Uterus (tissue), 4 donors: ENCODE results near the gene PACS1. TPM values are rescaled to one million over a fixed set of nuclear protein-coding genes. Genes with fewer than 3 reads are reported as not detected.

Experiments
- DNase-seq, 2 donors: peaks; one replicate each; pipeline ENCODE4 v3.0.0-alpha.2; 2019 to 2020
- H3K27ac ChIP-seq, 2 donors: fragments of 200-600 bp; sonication (generic); 1 replicate in 1 of 2; 2 replicates in 1 of 2; pipeline ENCODE4 v1.5.1; 2016 to 2018
- H3K27me3 ChIP-seq, 2 donors: fragments of 200-600 bp; sonication (generic); one replicate each; pipeline ENCODE4 v1.5.1; 2018 to 2019; ENCODE audit warnings: control low read depth in 1 of 2
- H3K36me3 ChIP-seq, 2 donors: fragments of 200-600 bp; sonication (generic); one replicate each; pipeline ENCODE4 v1.5.1; 2019; ENCODE audit warnings: control low read depth in 1 of 2
- H3K4me1 ChIP-seq, 2 donors: fragments of 200-600 bp; sonication (generic); one replicate each; pipeline ENCODE4 v1.5.1; 2018 to 2019; ENCODE audit warnings: control low read depth in 1 of 2
- H3K4me3 ChIP-seq, 2 donors: fragments of 200-600 bp; sonication (generic); 1 replicate in 1 of 2; 2 replicates in 1 of 2; pipeline ENCODE4 v1.5.1; 2018 to 2019; ENCODE audit warnings: mild to moderate bottlenecking in 1 of 2
- H3K9me3 ChIP-seq, 2 donors: fragments of 200-600 bp; sonication (generic); one replicate each; pipeline ENCODE4 v1.5.1; 2019; ENCODE audit warnings: control low read depth in 1 of 2
- POLR2A ChIP-seq, 2 donors: fragments of 450-650 bp; IDR thresholded peaks; one replicate each; pipeline ENCODE4 v1.6.1; 2016; ENCODE audit warnings: antibody characterized with exemption in 2 of 2, mild to moderate bottlenecking in 1 of 2, moderate library complexity in 1 of 2
- intact Hi-C: fragments of 100-400 bp; cut with DNase I; formaldehyde crosslinking; loops from one replicate; pipeline ENCODE4 v1.15.1; 2023; ENCODE audit warnings: low total_unique reads
- total RNA-seq, 4 donors: library from RNA; depleted of rRNA in 3 of 4; stranded (reverse); fragments of >200 nt in 3 of 4; gene quantifications; one replicate each; pipeline versions ENCODE4 v1.1.0 to v1.2.4, GENCODE V29; 2014 to 2023
- TF ChIP-seq, protein P1 (sequence below), 4 experiments: fragments of 200-600 bp in 2 of 4; fragments of 450-650 bp in 2 of 4; sonication (generic) in 2 of 4; IDR thresholded peaks; one replicate each; pipeline ENCODE4 v1.5.1; 2016 to 2019; ENCODE audit warnings: antibody characterized with exemption in 4 of 4, mild to moderate bottlenecking in 2 of 4, moderate library complexity in 1 of 4
- donor health status: DM: yes; HTN: yes; CAD: no.

Gene PACS1
- total RNA-seq, 4 donors from 2014 or later: 2.9 to 79.2 (median 57.2) TPM

DNA sequence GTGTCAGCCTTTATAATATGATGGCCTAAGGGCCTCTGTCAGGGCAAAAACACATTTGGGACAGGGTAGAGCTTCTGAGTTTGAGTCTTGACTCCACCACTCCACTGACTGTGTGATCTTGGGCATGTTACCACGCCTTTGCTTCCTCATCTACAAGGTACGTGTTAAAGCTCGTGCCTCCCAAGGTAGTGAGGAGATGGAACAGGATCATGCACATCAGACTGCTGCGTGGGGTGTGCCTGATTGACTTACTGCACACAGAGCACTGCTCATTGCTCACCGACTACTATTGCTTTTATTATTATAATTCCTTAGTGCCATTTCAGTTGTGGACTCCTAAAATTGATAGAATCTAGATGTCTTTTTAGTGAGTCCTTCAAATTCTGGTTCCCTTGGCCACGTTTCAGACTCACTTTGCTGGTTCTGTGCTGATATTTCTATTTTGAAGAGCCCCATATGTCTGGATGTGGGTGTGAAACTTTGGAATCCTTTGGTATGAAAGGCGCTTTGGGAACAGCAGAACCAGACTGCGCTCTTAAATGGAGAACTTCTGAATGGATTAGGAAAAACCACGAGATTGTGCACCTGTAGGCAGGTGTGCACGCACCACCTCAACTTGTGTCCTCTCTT is 154.3 kb downstream of the PACS1 start:
- H3K27me3 ChIP-seq: no peaks in the 10 kb centered on the region
- no peaks in the 10 kb centered on the region for H3K4me1 ChIP-seq
- intact Hi-C loops: loop anchor here (10.0 kb wide), 1 partner anchor 60 kb away; the partner anchor contains the start of gene YIF1A
- no peak for DNase-seq
- TF ChIP-seq POLR2A (IDR thresholded peaks at IDR 0.05): no peak
- TF ChIP-seq, protein P1, sequence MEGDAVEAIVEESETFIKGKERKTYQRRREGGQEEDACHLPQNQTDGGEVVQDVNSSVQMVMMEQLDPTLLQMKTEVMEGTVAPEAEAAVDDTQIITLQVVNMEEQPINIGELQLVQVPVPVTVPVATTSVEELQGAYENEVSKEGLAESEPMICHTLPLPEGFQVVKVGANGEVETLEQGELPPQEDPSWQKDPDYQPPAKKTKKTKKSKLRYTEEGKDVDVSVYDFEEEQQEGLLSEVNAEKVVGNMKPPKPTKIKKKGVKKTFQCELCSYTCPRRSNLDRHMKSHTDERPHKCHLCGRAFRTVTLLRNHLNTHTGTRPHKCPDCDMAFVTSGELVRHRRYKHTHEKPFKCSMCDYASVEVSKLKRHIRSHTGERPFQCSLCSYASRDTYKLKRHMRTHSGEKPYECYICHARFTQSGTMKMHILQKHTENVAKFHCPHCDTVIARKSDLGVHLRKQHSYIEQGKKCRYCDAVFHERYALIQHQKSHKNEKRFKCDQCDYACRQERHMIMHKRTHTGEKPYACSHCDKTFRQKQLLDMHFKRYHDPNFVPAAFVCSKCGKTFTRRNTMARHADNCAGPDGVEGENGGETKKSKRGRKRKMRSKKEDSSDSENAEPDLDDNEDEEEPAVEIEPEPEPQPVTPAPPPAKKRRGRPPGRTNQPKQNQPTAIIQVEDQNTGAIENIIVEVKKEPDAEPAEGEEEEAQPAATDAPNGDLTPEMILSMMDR (IDR thresholded peaks at IDR 0.05): no peak
- no peak overlapping the region for H3K4me3 ChIP-seq
- H3K36me3 ChIP-seq: no peaks in the 10 kb centered on the region
- H3K27ac ChIP-seq: no peak overlapping the region
- no peaks in the 10 kb centered on the region for H3K9me3 ChIP-seq

- DNase-seq: no peak
- Histone ChIP-seq H3K4me1 (no peaks in the 10 kb centered on the region), H3K9me3 (no peaks in the 10 kb centered on the region), H3K36me3 (no peaks in the 10 kb centered on the region), H3K27ac (no peak overlapping the region), H3K4me3 (no peak overlapping the region), H3K27me3 (no peaks in the 10 kb centered on the region)
- TF ChIP-seq POLR2A (IDR thresholded peaks at IDR 0.05): no peak
- TF ChIP-seq, protein P1 (IDR thresholded peaks at IDR 0.05): no peak
- intact Hi-C loops: loop anchor here (10.0 kb wide), 1 partner anchor 60 kb away; the partner anchor contains the start of gene YIF1A
Observed at GRCh38 chr11:66225066-66225465, 155.0 kb downstream of the PACS1 start.

DNA sequence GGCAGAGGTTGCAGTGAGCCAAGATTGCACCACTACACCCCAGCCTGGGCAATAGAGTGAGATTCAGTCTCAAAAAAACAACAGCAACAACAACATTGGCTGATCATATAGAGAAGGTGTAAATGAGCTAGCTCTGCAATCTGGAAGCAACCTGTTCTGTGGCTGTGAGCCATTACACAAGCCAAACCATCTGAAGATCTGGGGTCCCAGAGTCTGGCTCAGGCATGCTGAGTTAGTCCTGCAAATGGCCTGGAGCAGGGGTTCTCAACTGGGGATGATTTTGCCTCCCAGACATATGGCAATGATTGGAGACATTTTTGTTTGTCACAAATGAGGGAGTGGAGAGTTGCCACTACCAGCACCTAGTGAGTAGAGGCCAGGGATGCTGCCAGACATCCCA is 156.0 kb downstream of the PACS1 start:
- intact Hi-C loops: loop anchor here (10.0 kb wide), 1 partner anchor 59 kb away; the partner anchor contains the start of gene YIF1A
- Histone ChIP-seq H3K9me3 (no peaks in the 10 kb centered on the region), H3K4me1 (no peaks in the 10 kb centered on the region), H3K27me3 (no peaks in the 10 kb centered on the region), H3K36me3 (no peaks in the 10 kb centered on the region), H3K27ac (no peak overlapping the region), H3K4me3 (no peak overlapping the region)
- no peak for DNase-seq
- no peak for TF ChIP-seq POLR2A (IDR thresholded peaks at IDR 0.05)
- TF ChIP-seq, protein P1 (IDR thresholded peaks at IDR 0.05): no peak

DNA sequence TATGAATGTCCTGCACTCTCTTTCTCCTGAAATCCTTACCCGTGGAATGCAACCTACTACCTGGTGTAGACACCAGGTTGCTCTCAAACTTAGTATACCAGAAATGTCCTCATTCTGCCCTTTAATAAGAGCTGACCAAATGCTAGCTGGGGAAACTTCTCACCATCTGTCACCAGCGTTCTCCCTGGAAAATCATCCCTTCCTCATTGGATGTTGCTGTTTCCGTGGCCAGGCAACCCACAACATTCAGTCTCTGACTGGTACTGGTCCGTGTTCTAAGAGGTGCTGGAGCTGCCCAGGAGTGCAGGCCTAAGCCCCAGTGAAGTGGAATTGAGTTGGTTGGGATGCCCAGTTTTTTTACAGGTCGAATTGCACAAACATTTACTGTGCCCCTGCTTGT is 157.6 kb downstream of the PACS1 start:
- intact Hi-C loops: loop anchor here (10.0 kb wide), 1 partner anchor 57 kb away; the partner anchor contains the start of gene YIF1A
- no peaks in the 10 kb centered on the region for H3K36me3 ChIP-seq

DNA sequence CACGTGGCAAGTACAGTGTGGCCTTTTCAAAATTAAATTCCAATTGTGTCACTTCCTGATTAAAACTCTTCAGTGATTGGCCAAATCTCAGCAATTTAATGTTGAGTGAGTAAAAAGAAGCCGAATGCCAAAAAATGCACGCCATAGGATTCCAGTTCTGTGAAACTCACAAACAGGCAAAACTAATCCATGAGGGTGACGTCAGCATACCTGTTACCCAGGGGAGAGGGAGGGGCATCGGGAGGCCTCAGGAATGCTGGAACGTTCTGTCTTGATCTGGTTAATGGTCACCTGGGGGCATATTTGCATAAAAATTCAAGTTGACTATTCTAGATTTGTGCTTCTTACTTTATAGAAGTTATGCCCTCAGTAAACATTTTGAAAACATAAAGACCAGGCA is 158.4 kb downstream of the PACS1 start:
- Histone ChIP-seq H3K27me3 (no peaks in the 10 kb centered on the region), H3K36me3 (no peaks in the 10 kb centered on the region), H3K4me1 (no peaks in the 10 kb centered on the region), H3K4me3 (no peak overlapping the region), H3K27ac (no peak overlapping the region), H3K9me3 (no peaks in the 10 kb centered on the region)
- intact Hi-C loops: loop anchor here (10.0 kb wide), 1 partner anchor 56 kb away; the partner anchor contains the start of gene YIF1A
- DNase-seq: no peak
- TF ChIP-seq, protein P1 (IDR thresholded peaks at IDR 0.05): no peak
- TF ChIP-seq POLR2A (IDR thresholded peaks at IDR 0.05): no peak

More for the DNA sequence above, 157.6 kb downstream of the PACS1 start:
- no peak for TF ChIP-seq POLR2A (IDR thresholded peaks at IDR 0.05)
- TF ChIP-seq, protein P1 (IDR thresholded peaks at IDR 0.05): no peak
- Histone ChIP-seq H3K9me3 (no peaks in the 10 kb centered on the region), H3K4me3 (no peak overlapping the region), H3K4me1 (no peaks in the 10 kb centered on the region), H3K27me3 (no peaks in the 10 kb centered on the region), H3K27ac (no peak overlapping the region)
- DNase-seq: no peak
